K562 (cell line): ENCODE data around the gene MAGI2. TPM values are rescaled to one million over a fixed set of nuclear protein-coding genes. Genes with fewer than 3 reads are reported as not detected.

Experiments used
- ATAC-seq: fragments of 200-7000 bp; cut with Tn5 transposase; 3 replicates; pipeline ENCODE4 v1.9.1; 2020; ENCODE audit warnings: moderate library complexity
- BruUV-seq: library from RNA; stranded (reverse); fragments of 400-500 nt; replicated peaks from 2 replicates; lab custom pipeline; 2021; lab: Mats Ljungman, UMichigan
- CTCF ChIA-PET: fragments of 300-600 bp; formaldehyde crosslinking; extraction: SDS; loops from one replicate; lab custom pipeline; 2021; ENCODE audit warnings: low intra/inter-chr PET ratio; lab: Yijun Ruan, JAX
- POLR2A ChIA-PET: fragments of 300-600, 350-650 bp; sonication (Branson Sonifier 250); formaldehyde crosslinking; extraction: SDS; loops from one replicate; lab custom pipeline; 2021; ENCODE audit warnings: antibody characterized with exemption, inconsistent platforms; lab: Yijun Ruan, JAX
- DNase-seq, 4 experiments: peaks; one replicate each; pipeline versions ENCODE4 v3.0.0 to v3.0.0-alpha.2; 2011 to 2018; ENCODE audit warnings: low spot score in 3 of 4, mixed read lengths in 3 of 4; ENCODE audit errors: extremely low read depth in 1 of 4
- FAIRE-seq: peaks from 2 replicates; lab custom pipeline; 2011; peaks lifted over from hg19 to GRCh38; lab: Jason Lieb, UNC
- H2AFZ ChIP-seq: 2 replicates; pipeline ENCODE4 v1.6.0; 2011; ENCODE audit warnings: low read depth, low read length, control low read depth, inconsistent platforms
- H3K27ac ChIP-seq: fragments of 200-600 bp; 3 replicates; pipeline ENCODE4 v1.8.0; 2011; ENCODE audit warnings: low read depth, mild to moderate bottlenecking, control low read depth, inconsistent platforms, low read length, moderate library complexity, mixed read lengths; ENCODE audit errors: extremely low read depth
- H3K27me3 ChIP-seq, 2 experiments: fragments of 300-600 bp in 1 of 2; 2 replicates in 1 of 2; 3 replicates in 1 of 2; pipeline versions ENCODE4 v1.6.0 to v1.8.0; 2011; ENCODE audit warnings: inconsistent platforms in 2 of 2, low read length in 2 of 2, mild to moderate bottlenecking in 1 of 2, mixed read lengths in 1 of 2, moderate library complexity in 1 of 2; ENCODE audit not compliant: control insufficient read depth in 2 of 2, insufficient read depth in 2 of 2
- H3K36me3 ChIP-seq: fragments of 300-600 bp; 3 replicates; pipeline ENCODE4 v1.8.0; 2011; ENCODE audit warnings: mild to moderate bottlenecking, low read length, inconsistent platforms; ENCODE audit not compliant: control insufficient read depth, insufficient read depth
- H3K4me1 ChIP-seq, 2 experiments: fragments of 200-600 bp in 1 of 2; replicated peaks in 1 of 2; 2 replicates in 1 of 2; 3 replicates in 1 of 2; pipeline versions ENCODE4 v1.5.1 to v1.8.0; 2011; ENCODE audit warnings: inconsistent platforms in 2 of 2, low read length in 2 of 2, mild to moderate bottlenecking in 1 of 2, mixed read lengths in 1 of 2, moderate library complexity in 1 of 2; ENCODE audit not compliant: control insufficient read depth in 2 of 2, insufficient read depth in 2 of 2
- H3K4me2 ChIP-seq: 2 replicates; pipeline ENCODE4 v1.6.1; 2011; ENCODE audit warnings: low read length, control low read depth, inconsistent platforms, mixed read lengths; ENCODE audit not compliant: insufficient read depth
- H3K4me3 ChIP-seq: fragments of 200-600 bp; sonication (generic), shearing (Covaris generic); 2 replicates; pipeline ENCODE4 v1.5.1; 2016; ENCODE audit warnings: control low read depth, inconsistent platforms
- H3K79me2 ChIP-seq: fragments of 200-600 bp; 3 replicates; pipeline ENCODE4 v1.8.0; 2011; ENCODE audit warnings: low read length, inconsistent platforms; ENCODE audit not compliant: control insufficient read depth, insufficient read depth
- H3K9ac ChIP-seq, 2 experiments: 2 replicates each; pipeline versions ENCODE4 v1.6.0 to v1.6.1; 2011; ENCODE audit warnings: low read depth in 2 of 2, low read length in 2 of 2, control low read depth in 1 of 2, inconsistent platforms in 1 of 2, mild to moderate bottlenecking in 1 of 2, mixed read lengths in 1 of 2; ENCODE audit not compliant: insufficient read depth in 1 of 2
- H3K9me1 ChIP-seq: one replicate; pipeline ENCODE4 v1.6.0; 2011; ENCODE audit warnings: inconsistent platforms, mild to moderate bottlenecking, low read length, moderate library complexity; ENCODE audit not compliant: control insufficient read depth, insufficient read depth
- H3K9me3 ChIP-seq: replicated peaks from 2 replicates; pipeline ENCODE4 v1.5.1; 2011; ENCODE audit warnings: low read depth, low read length, inconsistent platforms; ENCODE audit not compliant: control insufficient read depth, insufficient read depth
- H4K20me1 ChIP-seq: replicated peaks from 2 replicates; pipeline ENCODE4 v1.6.1; 2011; ENCODE audit warnings: low read length, inconsistent platforms, mixed read lengths; ENCODE audit not compliant: control insufficient read depth, insufficient read depth
- AFF4 ChIP-seq: sonication (generic); formaldehyde crosslinking; IDR thresholded peaks from 2 replicates; pipeline ENCODE4 v1.8.0; 2023; ENCODE audit warnings: mild to moderate bottlenecking, missing genetic modification reagents
- JUNB ChIP-seq: fragments of 450-650 bp; formaldehyde crosslinking; conservative IDR thresholded peaks from 2 replicates; pipeline ENCODE4 v1.4.0; 2020; ENCODE audit warnings: mild to moderate bottlenecking
- ZNF41 ChIP-seq: fragments of 250-450 bp; sonication (Bioruptor Pico); conservative IDR thresholded peaks from 2 replicates; pipeline ENCODE4 v1.4.0; 2020; ENCODE audit warnings: mild to moderate bottlenecking
- WGBS: fragments of 100-300 bp; shearing (Covaris generic); methylation state at CpG from one replicate; pipeline ENCODE4 v1.1.6; 2016; ENCODE audit warnings: low coverage, mixed read lengths; ENCODE audit not compliant: insufficient coverage; ENCODE audit errors: missing lambda C conversion rate; 5-methylcytosine and 5-hydroxymethylcytosine counted together
- in situ Hi-C: fragments of 300-500 bp; cut with MboI; formaldehyde crosslinking; loops from 4 replicates; pipeline ENCODE4 v1.15.0; 2018; ENCODE audit warnings: inconsistent platforms, mixed read lengths
- intact Hi-C: fragments of 100-400 bp; cut with micrococcal nuclease; formaldehyde crosslinking; loops from 2 replicates; pipeline ENCODE4 v1.14.2; 2022
- polyA plus RNA-seq, 8 experiments: library from polyadenylated mRNA; depleted of rRNA in 4 of 8; stranded (reverse) in 5 of 8; unstranded in 3 of 8; fragments of >200 nt; fragmentation: Nextera tagmentation in 2 of 8; fragmentation: Illumina TruSeq in 1 of 8; extraction: Ambion mirVana in 2 of 8; extraction: Trizol in 1 of 8; gene quantifications; 2 replicates each; pipeline versions ENCODE4 v1.2.1 to v1.2.3, GENCODE V29; 2011 to 2014; ENCODE audit warnings: inconsistent platforms in 1 of 8, missing spikeins in 1 of 8
- total RNA-seq, 7 experiments: library from RNA; depleted of rRNA in 6 of 7; stranded (reverse); fragments of >200 nt in 6 of 7; fragmentation: Illumina TruSeq in 2 of 7; extraction: Trizol in 2 of 7; gene quantifications; 2 replicates each; pipeline versions ENCODE4 v1.2.1 to v1.2.3, GENCODE V29; 2011 to 2021; ENCODE audit warnings: low replicate concordance in 1 of 7

The MAGI2 gene
- total and polyA plus RNA-seq, 9 of the 15 experiments (the other 6 are each of a cell fraction or from before 2014, with no cell fraction given), result 0.27 to 1.4 (median 0.70) TPM

- Histone ChIP-seq H2AFZ (no peak overlapping the region), H3K9me1 (no peaks in the 10 kb centered on the region), H3K4me3 (no peak overlapping the region), H4K20me1 (no peaks in the 10 kb centered on the region), H3K9me3 (no peaks in the 10 kb centered on the region), H3K27me3 (no peaks in the 10 kb centered on the region), H3K9ac (no peak overlapping the region), H3K36me3 (no peaks in the 10 kb centered on the region), H3K4me2 (no peak overlapping the region), H3K79me2 (no peaks in the 10 kb centered on the region), H3K4me1 (no peaks in the 10 kb centered on the region), H3K27ac (no peak overlapping the region)
- WGBS, result 0% methylated on average over 1 of the region's 1 CpG
- FAIRE-seq (no peak), ATAC-seq (no peak), DNase-seq (no peak)
- BruUV-seq, result no TSS peak
- CTCF ChIA-PET, result no interaction called here
- intact Hi-C loops, result no loop called here
- TF ChIP-seq JUNB (CRISPR knock-in tag), result no peak
- TF ChIP-seq AFF4 (CRISPR knock-in tag), result no peak
- no peak for TF ChIP-seq ZNF41 (CRISPR knock-in tag)
- POLR2A ChIA-PET, result no interaction called here
- in situ Hi-C loops, result no loop called here
These were observed 961.3 kb downstream of the MAGI2 start for GRCh38 chr7:78492146-78492545.
